GM12878 (cell line): ENCODE results near the gene PAIP2. TPM values are rescaled to one million over a fixed set of nuclear protein-coding genes. Genes with fewer than 3 reads are reported as not detected.

Source experiments
- ATAC-seq: fragments of 200-7000 bp; cut with Tn5 transposase; 3 replicates; pipeline ENCODE4 v1.9.1; 2020; ENCODE audit warnings: mild to moderate bottlenecking, moderate library complexity
- BruUV-seq: library from RNA; stranded (reverse); fragments of 400-500 nt; replicated peaks from 2 replicates; lab custom pipeline; 2021; lab: Mats Ljungman, UMichigan
- CTCF ChIA-PET: fragments of 300-600 bp; sonication (Branson Sonifier 250); formaldehyde crosslinking; extraction: SDS; loops from one replicate; lab custom pipeline; 2021; ENCODE audit warnings: inconsistent platforms; lab: Yijun Ruan, JAX
- POLR2A ChIA-PET: fragments of 350-600 bp; formaldehyde crosslinking; extraction: SDS; loops from one replicate; lab custom pipeline; 2021; ENCODE audit warnings: inconsistent platforms; lab: Charles Lee
- RAD21 ChIA-PET: fragments of 300-600 bp; sonication (Branson Sonifier 250); formaldehyde crosslinking; loops from one replicate; lab custom pipeline; 2023; ENCODE audit warnings: antibody characterized with exemption; ENCODE audit not compliant: unreplicated experiment; lab: Charles Lee
- SMC1A ChIA-PET: fragments of 300-600 bp; sonication (Branson Sonifier 250); formaldehyde crosslinking; loops from one replicate; lab custom pipeline; 2023; ENCODE audit not compliant: unreplicated experiment, uncharacterized antibody; lab: Charles Lee
- DNase-seq: peaks from one replicate; pipeline ENCODE4 v3.0.0-alpha.2; 2011; ENCODE audit warnings: low read depth, low spot score
- FAIRE-seq: peaks from 3 replicates; lab custom pipeline; 2011; peaks lifted over from hg19 to GRCh38; lab: Jason Lieb, UNC
- H2AFZ ChIP-seq: 2 replicates; pipeline ENCODE4 v1.6.0; 2011; ENCODE audit warnings: low read depth, low read length, control low read depth; ENCODE audit not compliant: control insufficient read depth
- H3K27ac ChIP-seq: 2 replicates; pipeline ENCODE4 v1.5.1; 2011; ENCODE audit warnings: control low read depth; ENCODE audit not compliant: control insufficient read depth, insufficient read depth
- H3K27me3 ChIP-seq, 2 experiments: replicated peaks in 1 of 2; 2 replicates each; pipeline versions ENCODE4 v1.6.0 to v1.6.1; 2011; ENCODE audit warnings: low read length in 1 of 2; ENCODE audit not compliant: control insufficient read depth in 2 of 2, insufficient read depth in 2 of 2
- H3K36me3 ChIP-seq, 2 experiments: 2 replicates each; pipeline ENCODE4 v1.5.1; 2011; ENCODE audit warnings: low read length in 1 of 2; ENCODE audit not compliant: control insufficient read depth in 2 of 2, insufficient read depth in 2 of 2
- H3K4me1 ChIP-seq: 2 replicates; pipeline ENCODE4 v1.6.1; 2011; ENCODE audit warnings: mild to moderate bottlenecking, low read length, moderate library complexity, mixed read lengths; ENCODE audit not compliant: control insufficient read depth, insufficient read depth
- H3K4me2 ChIP-seq: 2 replicates; pipeline ENCODE4 v1.6.0; 2011; ENCODE audit warnings: control low read depth; ENCODE audit not compliant: control insufficient read depth, insufficient read depth
- H3K4me3 ChIP-seq: fragments of 200-600 bp; sonication (generic); 2 replicates; pipeline ENCODE4 v1.5.1; 2016
- H3K79me2 ChIP-seq: 2 replicates; pipeline ENCODE4 v1.6.0; 2011; ENCODE audit warnings: low read length; ENCODE audit not compliant: control insufficient read depth, insufficient read depth
- H3K9ac ChIP-seq: 2 replicates; pipeline ENCODE4 v1.8.0; 2011; ENCODE audit warnings: low read length, control low read depth, mixed read lengths; ENCODE audit not compliant: control insufficient read depth, insufficient read depth
- H3K9me3 ChIP-seq: replicated peaks from 3 replicates; pipeline ENCODE4 v1.5.1; 2011; ENCODE audit warnings: mild to moderate bottlenecking, low read length; ENCODE audit not compliant: control insufficient read depth, insufficient read depth
- H4K20me1 ChIP-seq: 2 replicates; pipeline ENCODE4 v1.6.0; 2011; ENCODE audit not compliant: control insufficient read depth, insufficient read depth
- BHLHE40 ChIP-seq, 2 experiments: fragments of 450-650 bp in 1 of 2; IDR thresholded peaks; 2 replicates each; pipeline ENCODE4 v1.6.1; 2011 to 2017; ENCODE audit warnings: low read depth in 2 of 2, borderline replicate concordance in 1 of 2, improper control_type of control experiment in 1 of 2, low read length in 1 of 2, mild to moderate bottlenecking in 1 of 2
- DPF2 ChIP-seq: fragments of 450-650 bp; IDR thresholded peaks from 2 replicates; pipeline ENCODE4 v1.6.1; 2017; ENCODE audit warnings: mild to moderate bottlenecking
- GATAD2B ChIP-seq: fragments of 450-650 bp; conservative IDR thresholded peaks from 2 replicates; pipeline ENCODE4 v1.6.1; 2017; ENCODE audit warnings: low read depth, mild to moderate bottlenecking, moderate library complexity
- IKZF2 ChIP-seq, 2 experiments: fragments of 450-650 bp; IDR thresholded peaks; 2 replicates each; pipeline ENCODE4 v1.6.1; 2017; ENCODE audit warnings: mild to moderate bottlenecking in 2 of 2, moderate library complexity in 2 of 2
- NR2F1 ChIP-seq: fragments of 450-650 bp; conservative IDR thresholded peaks from 2 replicates; pipeline ENCODE4 v1.6.1; 2017; ENCODE audit warnings: mild to moderate bottlenecking
- NRF1 ChIP-seq: conservative IDR thresholded peaks from 2 replicates; pipeline ENCODE4 v1.6.1; 2011; ENCODE audit warnings: mild to moderate bottlenecking, low read depth, low read length, improper control_type of control experiment
- POU2F2 ChIP-seq: IDR thresholded peaks from 3 replicates; pipeline ENCODE4 v1.6.1; 2011; ENCODE audit warnings: low read depth, mild to moderate bottlenecking, low read length, borderline replicate concordance
- RAD21 ChIP-seq: IDR thresholded peaks from 2 replicates; pipeline ENCODE4 v1.6.1; 2011; ENCODE audit warnings: mild to moderate bottlenecking, low read depth, low read length, moderate library complexity; ENCODE audit not compliant: insufficient read depth
- TCF12 ChIP-seq: IDR thresholded peaks from 2 replicates; pipeline ENCODE4 v1.6.1; 2011; ENCODE audit warnings: low read depth, mild to moderate bottlenecking, low read length
- TCF3 ChIP-seq: IDR thresholded peaks from 2 replicates; pipeline ENCODE4 v1.6.1; 2012; ENCODE audit warnings: low read depth, mild to moderate bottlenecking, low read length, borderline replicate concordance; ENCODE audit not compliant: insufficient read depth
- ZBED1 ChIP-seq: IDR thresholded peaks from 2 replicates; pipeline ENCODE4 v1.6.1; 2016; ENCODE audit warnings: borderline replicate concordance
- ZNF24 ChIP-seq: fragments of 450-650 bp; IDR thresholded peaks from 2 replicates; pipeline ENCODE4 v1.6.1; 2017; ENCODE audit warnings: antibody characterized with exemption, mild to moderate bottlenecking
- WGBS: methylation state at CpG from one replicate; pipeline ENCODE4 v1.1.6; 2016; ENCODE audit warnings: low lambda C conversion rate; ENCODE audit not compliant: insufficient replicate concordance, insufficient coverage; ENCODE audit errors: missing lambda C conversion rate; 5-methylcytosine and 5-hydroxymethylcytosine counted together
- in situ Hi-C: fragments of 300-500 bp; cut with MboI; formaldehyde crosslinking; loops from 9 replicates; pipeline ENCODE4 v1.14.3; 2018; ENCODE audit warnings: mixed read lengths
- intact Hi-C: fragments of 100-400 bp; cut with micrococcal nuclease; formaldehyde crosslinking; loops from one replicate; pipeline ENCODE4 v1.14.2; 2022; ENCODE audit not compliant: unreplicated experiment
- polyA plus RNA-seq, 11 experiments: library from polyadenylated mRNA; depleted of rRNA in 4 of 11; unstranded in 6 of 11; stranded (reverse) in 5 of 11; fragments of >200 nt; fragmentation: Nextera tagmentation in 4 of 11; fragmentation: Illumina TruSeq in 1 of 11; extraction: Ambion mirVana in 4 of 11; extraction: Trizol in 1 of 11; gene quantifications; 1 replicate in 1 of 11; 2 replicates in 10 of 11; pipeline versions ENCODE4 v1.2.1 to v1.2.3, GENCODE V29; 2011 to 2016; ENCODE audit warnings: inconsistent platforms in 2 of 11, missing spikeins in 2 of 11, low read depth in 1 of 11
- total RNA-seq, 4 experiments: library from RNA; depleted of rRNA in 3 of 4; stranded (reverse); fragments of >200 nt in 3 of 4; fragmentation: Illumina TruSeq in 1 of 4; extraction: Trizol in 1 of 4; gene quantifications; 2 replicates each; pipeline versions ENCODE4 v1.2.1 to v1.2.3, GENCODE V29; 2013 to 2021
- TF ChIP-seq, protein P1 (sequence below): IDR thresholded peaks from 2 replicates; pipeline ENCODE4 v1.6.1; 2012; ENCODE audit warnings: low read depth, low read length, improper control_type of control experiment
- TF ChIP-seq, protein P2 (sequence below): fragments of 450-650 bp; IDR thresholded peaks from 2 replicates; pipeline ENCODE4 v1.6.1; 2016; ENCODE audit warnings: mild to moderate bottlenecking
- TF ChIP-seq, protein P3 (sequence below): fragments of 450-650 bp; IDR thresholded peaks from 2 replicates; pipeline ENCODE4 v1.6.1; 2016; ENCODE audit warnings: mild to moderate bottlenecking
- TF ChIP-seq, protein P4 (sequence below): fragments of 450-650 bp; conservative IDR thresholded peaks from 2 replicates; pipeline ENCODE4 v1.6.1; 2017; ENCODE audit warnings: mild to moderate bottlenecking, moderate library complexity

Gene PAIP2
- total and polyA plus RNA-seq, 10 of the 15 experiments (the other 5 are each of a cell fraction or from before 2014, with no cell fraction given): 49.9 to 154 (median 102) TPM

DNA sequence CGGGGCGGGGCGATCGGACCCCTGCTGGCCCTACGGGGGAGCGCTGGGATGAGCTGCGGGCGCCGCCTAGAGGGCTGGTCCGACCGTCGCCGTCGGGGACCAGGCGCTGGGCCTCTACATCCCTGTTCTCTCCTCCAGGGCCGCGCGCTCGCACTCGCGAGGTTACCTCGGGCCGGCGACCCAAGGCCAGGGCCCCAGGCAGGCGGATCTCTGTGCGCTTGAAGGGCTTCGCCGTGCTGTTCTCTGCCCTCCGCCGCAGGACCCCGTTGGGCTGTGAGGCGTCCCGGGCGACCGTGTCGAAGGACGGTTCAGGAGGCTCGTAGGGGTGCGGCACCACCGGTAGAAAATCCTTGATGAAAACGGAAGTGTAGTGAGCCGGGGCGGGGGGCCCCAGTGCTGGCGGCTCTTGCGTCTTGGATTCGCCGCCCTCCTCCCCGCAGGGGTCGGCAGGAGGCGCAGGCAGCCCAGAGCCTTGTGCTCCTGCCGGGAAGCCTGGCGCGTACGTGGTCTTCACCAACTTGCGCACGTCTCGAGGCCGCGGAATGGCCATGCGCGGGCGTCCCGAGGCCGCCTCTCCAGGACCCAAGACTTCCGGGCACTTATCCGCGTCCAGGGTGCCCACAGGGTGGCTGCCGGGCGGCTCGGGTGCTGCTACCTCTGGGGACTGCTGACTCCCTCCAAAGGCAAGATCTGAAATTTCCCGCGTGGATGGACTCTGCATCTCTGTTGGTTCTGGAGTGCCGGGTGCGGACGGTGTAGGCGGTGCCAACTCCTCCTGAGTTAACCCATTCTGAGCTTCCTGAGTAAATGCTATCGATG lies 51.2 kb downstream of the PAIP2 start:
- ChIA-PET POLR2A (interaction anchor here (1.0 to 5.3 kb wide), 3 partner anchors 11 to 120 kb away, joined by 3 to 61 read pairs (median 3); partner anchors contain the start of genes MATR3 and SPATA24), SMC1A (interaction anchor here (0.8 to 3.9 kb wide), 4 partner anchors 8 to 121 kb away, joined by 3 to 15 read pairs (median 8); no protein-coding TSS in a partner anchor), RAD21 (interaction anchor here (1.0 to 4.4 kb wide), 7 partner anchors 28 to 142 kb away, joined by 3 to 25 read pairs (median 6); partner anchors contain the start of gene MATR3), CTCF (interaction anchor here (1.0 to 4.4 kb wide), 7 partner anchors 11 to 142 kb away, joined by 3 to 35 read pairs (median 8); partner anchors contain the start of genes PAIP2 and SPATA24)
- no peaks in the 10 kb centered on the region for H3K9me3 ChIP-seq
- TSS peak; percentile 44 for BruUV-seq
- peak overlapping the region; percentile 73 for H3K4me2 ChIP-seq
- peak overlapping the region; percentile 90 for H3K27ac ChIP-seq
- peaks cover 0 to 7% of the 10 kb centered on the region in 2 experiments; a peak in 1 of 4 replicates for H3K36me3 ChIP-seq
- no peaks in the 10 kb centered on the region for H3K27me3 ChIP-seq
- H3K4me3 ChIP-seq: peak overlapping the region; percentile 87
- H2AFZ ChIP-seq: peak overlapping the region; percentile 86
- WGBS: under 1% methylated on average over 77 of the region's 77 CpGs
- H3K9ac ChIP-seq: peak overlapping the region; percentile 97
- in situ Hi-C loops (no loop called here), intact Hi-C loops (loop anchor here (2.0 to 5.0 kb wide), 4 partner anchors 52 to 141 kb away; partner anchors contain the start of genes MATR3 and PAIP2)
- no peaks in the 10 kb centered on the region for H4K20me1 ChIP-seq
- no peak for DNase-seq
- H3K4me1 ChIP-seq: peaks cover 49% of the 10 kb centered on the region
- peak; percentile 69 for ATAC-seq
- peaks cover 78% of the 10 kb centered on the region for H3K79me2 ChIP-seq
- FAIRE-seq: peak; percentile 52
- TF ChIP-seq, protein P1, sequence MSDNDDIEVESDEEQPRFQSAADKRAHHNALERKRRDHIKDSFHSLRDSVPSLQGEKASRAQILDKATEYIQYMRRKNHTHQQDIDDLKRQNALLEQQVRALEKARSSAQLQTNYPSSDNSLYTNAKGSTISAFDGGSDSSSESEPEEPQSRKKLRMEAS: no peak
- TF ChIP-seq NR2F1: peak; percentile 64; the same call in 1 of the 2 replicates
- TF ChIP-seq ZNF24: peak; percentile 53
- peak; percentile 64; the same call in 1 of the 2 replicates for TF ChIP-seq GATAD2B
- TF ChIP-seq RAD21: peak; percentile 76
- TF ChIP-seq TCF12: 0 out of 2 replicates have a peak, but pooled peaks have one; percentile 30
- TF ChIP-seq NRF1: 0 out of 2 replicates have a peak, but pooled peaks have one; percentile 29
- TF ChIP-seq, protein P2, sequence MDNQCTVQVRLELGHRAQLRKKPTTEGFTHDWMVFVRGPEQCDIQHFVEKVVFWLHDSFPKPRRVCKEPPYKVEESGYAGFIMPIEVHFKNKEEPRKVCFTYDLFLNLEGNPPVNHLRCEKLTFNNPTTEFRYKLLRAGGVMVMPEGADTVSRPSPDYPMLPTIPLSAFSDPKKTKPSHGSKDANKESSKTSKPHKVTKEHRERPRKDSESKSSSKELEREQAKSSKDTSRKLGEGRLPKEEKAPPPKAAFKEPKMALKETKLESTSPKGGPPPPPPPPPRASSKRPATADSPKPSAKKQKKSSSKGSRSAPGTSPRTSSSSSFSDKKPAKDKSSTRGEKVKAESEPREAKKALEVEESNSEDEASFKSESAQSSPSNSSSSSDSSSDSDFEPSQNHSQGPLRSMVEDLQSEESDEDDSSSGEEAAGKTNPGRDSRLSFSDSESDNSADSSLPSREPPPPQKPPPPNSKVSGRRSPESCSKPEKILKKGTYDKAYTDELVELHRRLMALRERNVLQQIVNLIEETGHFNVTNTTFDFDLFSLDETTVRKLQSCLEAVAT: no peak
- peak in 1 of 2 experiments; percentile 28; a peak in 1 of 4 replicates for TF ChIP-seq IKZF2 (IDR thresholded peaks at IDR 0.05)
- TF ChIP-seq BHLHE40 (IDR thresholded peaks at IDR 0.05; ENCODE audit: borderline replicate concordance in 1 of 2, low read depth in 2 of 2, low read length in 1 of 2): peak in 1 of 2 experiments; percentile 55; a peak in 2 of 4 replicates
- TF ChIP-seq ZBED1: no peak
- TF ChIP-seq, protein P3, sequence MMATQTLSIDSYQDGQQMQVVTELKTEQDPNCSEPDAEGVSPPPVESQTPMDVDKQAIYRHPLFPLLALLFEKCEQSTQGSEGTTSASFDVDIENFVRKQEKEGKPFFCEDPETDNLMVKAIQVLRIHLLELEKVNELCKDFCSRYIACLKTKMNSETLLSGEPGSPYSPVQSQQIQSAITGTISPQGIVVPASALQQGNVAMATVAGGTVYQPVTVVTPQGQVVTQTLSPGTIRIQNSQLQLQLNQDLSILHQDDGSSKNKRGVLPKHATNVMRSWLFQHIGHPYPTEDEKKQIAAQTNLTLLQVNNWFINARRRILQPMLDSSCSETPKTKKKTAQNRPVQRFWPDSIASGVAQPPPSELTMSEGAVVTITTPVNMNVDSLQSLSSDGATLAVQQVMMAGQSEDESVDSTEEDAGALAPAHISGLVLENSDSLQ: no peak
- TF ChIP-seq, protein P4, sequence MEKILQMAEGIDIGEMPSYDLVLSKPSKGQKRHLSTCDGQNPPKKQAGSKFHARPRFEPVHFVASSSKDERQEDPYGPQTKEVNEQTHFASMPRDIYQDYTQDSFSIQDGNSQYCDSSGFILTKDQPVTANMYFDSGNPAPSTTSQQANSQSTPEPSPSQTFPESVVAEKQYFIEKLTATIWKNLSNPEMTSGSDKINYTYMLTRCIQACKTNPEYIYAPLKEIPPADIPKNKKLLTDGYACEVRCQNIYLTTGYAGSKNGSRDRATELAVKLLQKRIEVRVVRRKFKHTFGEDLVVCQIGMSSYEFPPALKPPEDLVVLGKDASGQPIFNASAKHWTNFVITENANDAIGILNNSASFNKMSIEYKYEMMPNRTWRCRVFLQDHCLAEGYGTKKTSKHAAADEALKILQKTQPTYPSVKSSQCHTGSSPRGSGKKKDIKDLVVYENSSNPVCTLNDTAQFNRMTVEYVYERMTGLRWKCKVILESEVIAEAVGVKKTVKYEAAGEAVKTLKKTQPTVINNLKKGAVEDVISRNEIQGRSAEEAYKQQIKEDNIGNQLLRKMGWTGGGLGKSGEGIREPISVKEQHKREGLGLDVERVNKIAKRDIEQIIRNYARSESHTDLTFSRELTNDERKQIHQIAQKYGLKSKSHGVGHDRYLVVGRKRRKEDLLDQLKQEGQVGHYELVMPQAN: peak; percentile 97
- TF ChIP-seq TCF3: peak; percentile 27; the same call in 1 of the 2 replicates
- no peak; the same call in 2 of the 3 replicates for TF ChIP-seq POU2F2
- peak; percentile 56; the same call in 1 of the 2 replicates for TF ChIP-seq DPF2
